HG03378 (cell line): ENCODE results near the gene EVA1A.
A peak's percentile ranks its signal among the peaks of the same experiment; 100 is the strongest.

Experiments used
- ATAC-seq: cut with Tn5 transposase; IDR thresholded peaks from one replicate; pipeline ENCODE4 v1.9.1; 2021; ENCODE audit warnings: mild to moderate bottlenecking, moderate library complexity; ENCODE audit not compliant: unreplicated experiment

Gene EVA1A, protein sequence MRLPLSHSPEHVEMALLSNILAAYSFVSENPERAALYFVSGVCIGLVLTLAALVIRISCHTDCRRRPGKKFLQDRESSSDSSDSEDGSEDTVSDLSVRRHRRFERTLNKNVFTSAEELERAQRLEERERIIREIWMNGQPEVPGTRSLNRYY

DNA sequence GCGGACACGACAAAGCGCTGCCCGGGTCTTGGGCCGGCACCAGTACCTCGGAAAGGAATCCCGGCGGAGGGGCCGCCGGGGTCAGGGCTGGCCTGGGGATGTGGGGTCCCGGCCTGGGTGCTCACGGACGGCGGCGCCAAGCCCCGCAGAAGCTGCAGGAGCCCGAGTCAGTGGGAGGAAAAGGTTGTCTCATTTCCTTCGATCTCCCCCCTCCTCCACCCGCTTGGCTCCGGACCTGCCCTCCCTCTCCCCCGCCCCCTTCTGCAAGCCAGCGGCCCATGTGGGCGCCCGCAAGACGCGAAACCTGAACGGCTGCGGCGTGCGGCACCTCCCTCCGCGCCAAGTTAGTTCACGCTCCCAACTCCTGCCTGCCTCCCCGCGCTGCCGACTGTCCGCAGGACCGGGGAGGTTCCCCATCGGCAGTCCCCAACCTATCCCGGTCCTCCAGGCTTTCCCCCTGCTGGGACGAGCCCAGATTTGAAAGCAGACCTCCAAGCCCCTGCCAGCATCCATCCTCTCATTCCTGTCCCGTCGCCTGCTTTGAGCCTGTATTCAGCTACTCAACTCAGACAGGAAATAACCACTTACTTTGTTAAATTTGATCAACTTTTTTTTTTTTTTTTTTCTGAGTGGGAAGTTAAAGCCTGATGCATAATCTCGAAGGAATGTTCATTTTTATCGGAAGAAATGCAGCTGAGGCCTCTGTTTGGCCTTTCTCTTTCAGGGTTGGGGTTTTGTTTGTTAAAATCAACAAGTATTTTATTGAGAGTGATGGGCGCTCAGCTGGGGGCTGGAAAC is at the start of gene EVA1A:
Gene EVA1A, minus strand, starts transcription at position 172 of the 798 bp plus-strand sequence. CDS start 42,799 bp downstream, outside the sequence.
- ATAC-seq, result no peak

DNA sequence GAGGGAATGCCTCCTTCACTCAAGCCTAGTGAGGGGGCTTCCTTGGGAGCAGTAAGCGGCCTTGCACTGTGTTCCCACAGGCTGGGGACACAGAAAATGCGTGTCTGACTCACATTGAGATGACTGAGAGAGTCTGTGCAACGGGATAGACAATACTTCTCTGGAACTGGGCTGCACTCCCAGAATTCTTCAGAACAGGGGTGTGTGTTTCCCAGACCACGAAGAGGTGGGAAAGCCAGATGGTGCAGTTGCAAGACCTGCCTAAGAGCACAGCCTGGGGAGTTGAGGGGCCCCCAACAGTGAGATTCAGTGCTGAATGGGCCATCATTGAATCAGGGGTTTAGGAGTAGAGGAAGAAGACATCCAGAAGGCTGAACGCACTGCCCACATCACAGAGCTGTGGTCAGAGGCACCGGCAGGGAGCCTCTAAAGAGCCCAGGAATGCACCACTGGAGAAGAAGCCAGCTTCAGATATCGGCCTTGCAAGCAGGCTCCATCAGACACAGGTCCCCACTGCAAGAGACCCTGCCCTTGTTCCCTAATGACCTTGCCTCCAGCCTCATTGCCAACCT is 49.3 kb upstream of the EVA1A start:
- ATAC-seq, result no peak

DNA sequence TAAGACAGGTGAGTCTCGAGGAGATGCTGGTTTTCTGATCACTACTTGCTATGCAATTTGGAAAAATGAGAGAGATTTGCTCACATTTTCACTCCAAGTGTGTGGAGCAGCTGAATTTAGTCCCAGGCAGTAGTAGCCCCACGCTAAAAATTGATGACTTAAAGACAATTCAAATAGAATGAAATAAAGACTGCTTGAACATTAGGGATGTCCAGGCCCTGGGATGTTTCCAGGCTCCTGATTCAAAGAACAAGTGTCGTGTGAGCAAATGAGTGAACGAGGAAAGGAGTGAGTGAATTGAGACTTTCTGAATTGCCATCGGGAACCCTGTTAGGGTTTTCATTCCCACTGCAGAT is 48.6 kb upstream of the EVA1A start:
- ATAC-seq, result no peak

DNA sequence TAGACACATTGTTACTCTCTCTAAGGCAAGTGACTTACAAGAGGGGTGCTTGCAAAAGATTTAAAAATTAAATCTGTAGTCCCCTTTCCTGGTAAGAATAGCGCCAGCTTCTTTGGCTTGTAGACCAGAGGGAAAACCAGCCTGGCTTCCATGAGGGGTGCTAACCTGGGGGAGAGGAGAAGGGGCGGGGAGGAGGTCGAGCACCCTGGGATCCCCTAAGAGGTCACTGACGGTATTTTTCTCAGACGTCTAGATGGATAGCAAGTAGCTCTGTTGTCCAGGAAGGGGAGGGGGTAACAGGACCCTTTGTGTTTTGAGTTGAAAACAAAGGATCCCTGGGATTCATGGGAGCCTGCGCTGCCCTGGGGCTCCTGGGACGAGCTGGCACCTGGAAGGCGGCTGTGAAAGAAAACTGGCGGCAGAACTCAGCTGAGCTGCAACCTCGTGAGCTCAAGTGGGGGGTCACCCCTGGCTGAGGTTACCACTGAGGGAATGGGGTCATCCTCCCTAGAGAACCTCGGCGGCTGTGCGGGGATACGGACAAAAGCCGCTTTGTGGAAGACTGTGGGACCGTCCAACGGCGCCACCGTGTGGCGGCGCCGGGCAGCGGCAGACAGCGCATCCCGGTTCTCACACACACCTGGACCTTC is 48.1 kb upstream of the EVA1A start:
- peak; percentile 69 for ATAC-seq

DNA sequence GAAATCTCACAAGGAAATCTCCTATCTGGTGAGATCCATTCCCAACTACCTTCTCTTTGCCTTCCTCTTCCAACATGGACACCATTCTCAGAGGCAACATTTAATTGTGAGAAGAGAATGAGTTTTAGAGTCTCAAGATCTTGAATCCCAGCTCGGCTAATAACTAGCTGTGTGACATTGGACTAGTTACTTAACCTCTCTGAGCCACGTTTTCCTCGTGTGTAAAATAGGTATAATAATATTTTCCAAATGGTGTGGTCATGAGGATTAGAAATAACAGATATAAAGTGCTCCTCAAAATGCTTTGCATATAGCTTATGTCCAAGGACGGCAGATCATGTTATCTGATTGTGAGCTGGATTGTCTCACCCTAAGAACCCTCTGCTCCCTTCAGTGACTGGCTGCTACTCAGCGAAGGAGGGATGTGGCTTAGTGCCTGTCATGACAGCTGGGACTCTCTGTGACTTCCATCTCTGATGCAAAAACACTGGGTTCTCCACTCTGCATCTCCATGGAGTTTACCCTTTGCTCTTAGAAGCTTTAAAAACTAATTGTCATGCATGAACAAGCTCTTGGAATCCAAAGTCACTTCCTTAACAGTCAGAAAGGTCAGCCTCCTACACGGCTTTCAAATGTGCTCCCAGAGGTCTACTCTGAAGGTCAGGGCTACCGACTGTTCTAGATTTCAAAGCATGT is 47.4 kb upstream of the EVA1A start:
- ATAC-seq, result no peak

DNA sequence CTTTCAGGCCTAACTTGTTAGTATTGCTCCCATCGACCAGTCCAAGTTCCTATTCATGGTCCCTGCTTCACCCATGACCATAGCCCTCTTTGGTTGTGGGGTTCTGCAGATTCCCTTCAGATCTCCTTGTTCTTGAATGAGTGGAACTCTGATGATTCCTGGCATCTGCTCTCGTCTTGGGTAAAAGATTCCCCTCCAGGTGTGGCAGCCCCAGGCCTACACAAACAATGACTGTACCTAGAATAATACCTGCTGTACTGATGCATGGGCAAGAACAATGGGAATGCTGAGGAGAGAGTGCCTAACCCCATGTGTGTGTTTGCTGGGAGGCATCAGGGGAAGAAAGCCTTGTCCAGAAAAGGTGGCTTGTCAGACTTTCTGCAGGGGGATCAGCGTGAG is 46.7 kb upstream of the EVA1A start:
- ATAC-seq, result no peak

DNA sequence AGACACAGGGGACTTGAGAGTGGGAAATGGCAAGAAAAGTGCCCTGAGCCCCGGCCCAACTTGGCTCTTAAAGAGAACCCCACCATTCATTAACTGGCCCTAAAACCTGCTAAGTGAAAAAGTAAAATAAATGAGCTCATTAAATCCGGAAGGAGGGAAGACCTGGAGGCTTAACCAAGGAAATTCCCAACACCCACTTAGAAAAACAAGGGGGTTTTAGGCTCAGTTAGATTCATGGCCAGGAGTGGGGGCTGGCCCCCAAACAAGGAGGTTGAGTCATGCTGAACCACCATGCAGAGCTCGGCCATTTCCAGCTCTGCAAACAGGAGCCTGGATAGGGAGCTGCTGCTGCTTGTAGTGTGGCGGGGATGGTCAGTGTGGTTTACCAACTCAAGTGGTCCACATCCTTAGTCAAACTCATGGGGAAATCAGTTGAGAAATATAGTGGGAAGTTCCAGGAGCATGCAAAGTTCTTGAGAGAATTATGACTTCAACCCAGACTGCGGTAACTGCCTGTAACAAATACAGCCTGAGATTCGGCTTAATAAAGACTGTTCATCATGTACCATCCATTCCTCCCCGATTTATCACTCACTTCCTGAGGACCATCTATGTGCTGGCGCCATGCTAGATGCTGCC is 46.1 kb upstream of the EVA1A start:
- no peak for ATAC-seq

DNA sequence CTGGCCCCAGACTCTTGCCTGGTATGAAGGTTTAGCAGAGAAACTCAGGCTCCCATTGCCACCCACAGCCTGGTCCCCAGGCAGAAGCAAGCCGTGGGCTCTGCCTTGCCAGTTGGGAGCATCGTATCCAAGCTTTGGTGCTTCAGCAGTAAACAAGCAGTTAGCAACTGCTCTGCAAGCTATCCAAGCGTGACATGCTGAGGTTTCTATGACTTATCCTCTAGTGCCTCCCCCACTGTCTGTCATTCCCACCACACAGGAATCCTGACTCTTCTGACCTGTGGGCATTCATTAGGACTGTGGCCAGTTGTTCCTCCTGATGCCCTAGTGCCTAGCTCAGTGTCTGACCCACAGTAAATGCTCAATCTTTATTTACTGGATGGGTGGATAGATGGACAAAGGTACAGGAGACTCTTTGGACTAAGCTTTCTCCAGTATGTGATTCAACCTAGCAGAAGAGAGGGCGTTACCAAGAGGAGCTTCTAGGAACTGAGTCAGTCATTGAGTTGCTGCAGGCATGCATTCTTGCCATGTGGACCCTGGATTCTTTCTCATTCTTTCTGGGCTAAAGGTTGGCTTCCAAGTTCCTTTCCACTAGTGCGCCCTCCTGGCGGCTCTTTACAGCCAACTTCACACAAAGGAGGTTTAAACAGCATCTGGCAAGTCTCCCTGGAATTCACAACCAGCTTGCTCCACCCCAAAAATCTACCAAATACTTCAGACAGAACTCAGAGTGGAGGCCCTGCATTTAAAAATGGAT is 45.2 kb upstream of the EVA1A start:
- ATAC-seq, result no peak

DNA sequence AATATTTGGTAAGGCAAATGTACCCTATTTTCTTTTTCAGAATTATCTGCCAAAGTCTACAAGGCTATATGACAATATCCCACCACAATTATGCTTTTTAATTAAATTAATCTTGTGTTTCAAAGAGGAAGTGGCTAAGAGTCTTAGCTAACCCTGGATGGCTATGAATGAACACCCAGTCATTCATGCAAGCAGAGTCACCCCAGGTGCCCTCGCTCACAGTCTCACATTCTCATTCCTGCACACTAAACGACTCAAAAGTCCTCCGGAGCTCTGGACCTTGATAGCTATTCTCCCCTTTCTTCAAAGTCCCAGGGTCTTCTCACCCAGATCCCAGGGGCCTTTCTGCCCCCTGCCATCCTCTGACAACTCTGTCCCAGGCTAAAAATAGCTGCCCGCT is 43.7 kb upstream of the EVA1A start:
- ATAC-seq, result no peak

DNA sequence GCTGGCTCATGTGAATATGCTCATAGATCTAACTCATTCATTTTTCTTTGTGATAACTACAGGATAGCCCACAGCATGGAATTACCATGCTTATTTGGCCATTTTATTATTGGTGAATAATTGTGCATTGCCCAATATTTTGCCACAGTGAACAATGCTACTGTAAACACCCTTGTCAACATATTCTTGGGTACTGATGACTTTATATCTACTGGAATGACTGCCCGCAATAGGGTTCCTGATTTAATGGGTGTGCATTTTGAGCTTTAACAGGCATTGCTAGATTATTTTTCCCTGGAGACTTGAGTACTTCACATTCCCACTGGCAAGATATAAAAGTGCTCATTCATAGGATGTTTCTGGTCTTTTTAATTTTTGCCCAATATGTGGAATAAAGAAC is 42.7 kb upstream of the EVA1A start:
- ATAC-seq, result no peak

DNA sequence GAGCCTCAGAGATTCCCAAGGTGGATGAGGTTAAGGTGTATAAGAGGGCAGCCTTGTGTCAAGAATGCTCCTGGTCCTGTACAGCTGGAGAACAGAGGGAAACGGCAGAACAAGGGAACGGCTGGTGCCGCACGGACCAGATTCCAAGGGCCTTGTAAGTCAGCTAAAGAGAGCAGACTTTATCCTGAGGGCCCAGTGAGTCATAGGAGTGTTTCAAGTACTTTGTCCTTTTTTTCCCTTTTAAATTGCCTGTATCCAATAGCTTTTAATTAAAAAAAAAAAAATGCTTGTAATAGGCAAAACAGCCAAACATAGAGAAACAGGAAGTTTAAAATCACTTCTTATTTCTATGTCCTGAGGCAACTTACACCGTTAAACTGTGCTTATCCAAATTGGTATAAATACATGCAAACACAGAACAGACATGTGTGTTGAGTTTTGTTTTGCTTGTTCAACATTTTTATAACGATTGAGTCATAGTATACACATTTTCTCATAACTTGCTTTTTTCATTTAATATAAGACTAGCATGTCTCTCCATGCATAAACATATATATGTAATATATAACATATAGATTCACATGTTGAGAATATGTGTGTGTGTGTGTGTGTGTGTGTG is 42.1 kb upstream of the EVA1A start:
- ATAC-seq, result no peak

DNA sequence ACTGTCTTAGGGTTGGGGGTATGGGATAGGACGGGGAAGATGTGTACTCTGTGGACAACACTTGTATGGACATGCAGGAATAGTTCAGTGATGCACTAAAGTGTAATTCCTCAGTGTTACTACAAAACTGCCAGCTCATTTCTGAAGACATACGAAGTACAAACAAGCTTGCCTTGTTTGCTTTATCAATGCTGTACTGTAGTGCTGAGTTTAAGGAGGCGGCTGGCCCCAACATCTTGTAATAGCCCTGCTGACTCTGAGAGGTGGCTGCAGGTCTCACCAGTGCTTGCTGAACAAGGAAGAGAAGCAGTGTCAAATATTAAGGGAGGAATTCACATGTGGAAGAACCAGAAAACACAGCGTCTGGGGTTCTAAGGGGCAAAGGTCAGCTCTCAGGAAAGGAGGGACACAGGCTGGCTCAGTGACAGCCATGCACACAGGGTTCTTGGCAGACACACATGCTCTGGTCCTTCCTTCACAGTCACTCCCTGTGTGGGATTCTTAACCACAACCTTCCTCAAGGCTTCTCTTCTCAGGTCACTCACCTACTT is 39.8 kb upstream of the EVA1A start:
- no peak for ATAC-seq

DNA sequence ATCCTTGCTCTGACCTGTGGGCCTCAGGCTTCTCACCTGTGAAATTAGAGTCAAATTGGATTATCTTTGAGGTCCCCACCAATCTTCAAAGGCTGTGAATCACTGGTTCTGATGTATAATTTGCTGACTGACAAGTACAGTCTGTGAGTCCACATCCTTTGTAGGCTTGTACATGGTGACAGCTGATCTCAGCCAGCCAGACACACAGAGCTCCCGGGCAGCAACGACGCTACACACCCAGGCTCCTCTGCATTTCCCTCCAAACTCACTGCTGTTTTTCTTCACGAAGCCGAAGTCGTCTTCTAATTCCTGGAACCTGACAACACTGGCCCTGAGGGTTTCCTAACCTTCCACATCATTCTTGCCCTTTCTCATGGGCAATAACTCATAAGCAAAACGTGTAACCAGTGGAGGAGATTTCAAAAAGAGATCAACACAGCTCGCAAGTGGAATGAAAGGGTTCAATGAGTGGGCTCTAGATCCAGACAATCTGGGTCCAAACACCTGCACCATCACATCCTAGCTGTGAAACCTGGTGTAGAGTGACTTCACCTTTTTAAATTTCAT is 37.9 kb upstream of the EVA1A start:
- no peak for ATAC-seq

DNA sequence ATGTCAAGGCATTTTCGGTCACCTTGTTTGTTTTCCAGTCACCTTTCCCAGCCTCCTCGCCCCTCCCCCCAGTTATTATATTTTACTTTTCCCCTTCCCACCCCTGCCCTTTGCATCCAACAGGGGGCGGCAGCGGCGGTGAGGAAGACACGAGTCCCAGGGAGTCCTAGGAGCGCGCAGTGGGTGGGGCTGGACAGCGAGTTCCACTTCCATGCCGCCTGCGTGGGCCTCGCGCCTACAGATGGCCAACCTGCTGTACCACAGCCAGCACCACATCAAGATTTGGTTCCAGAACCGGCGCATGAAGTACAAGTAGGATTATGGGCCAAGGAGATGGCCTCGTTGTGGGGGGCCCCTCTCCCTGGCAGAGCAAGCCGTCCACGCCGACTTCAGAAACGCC is 37.2 kb upstream of the EVA1A start:
- no peak for ATAC-seq

DNA sequence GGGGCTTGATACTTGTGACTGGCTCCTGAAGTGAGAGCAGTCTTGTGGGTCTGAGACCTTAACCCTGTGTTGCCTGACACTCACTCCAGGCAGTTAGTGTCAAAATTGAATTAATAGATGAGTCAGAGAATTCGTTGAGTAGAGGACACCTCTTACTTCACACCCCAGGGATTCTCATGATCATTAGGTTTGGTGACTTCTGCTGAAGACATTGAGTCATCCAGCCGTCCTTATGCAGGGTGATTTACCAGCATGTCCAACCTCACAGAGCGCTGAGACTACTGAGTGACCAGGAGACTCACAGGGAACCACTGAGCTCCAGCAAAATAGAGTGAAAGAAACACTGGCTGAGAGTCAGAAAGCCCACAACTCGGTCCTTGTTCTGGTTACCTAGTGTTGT is 36.0 kb upstream of the EVA1A start:
- no peak for ATAC-seq

DNA sequence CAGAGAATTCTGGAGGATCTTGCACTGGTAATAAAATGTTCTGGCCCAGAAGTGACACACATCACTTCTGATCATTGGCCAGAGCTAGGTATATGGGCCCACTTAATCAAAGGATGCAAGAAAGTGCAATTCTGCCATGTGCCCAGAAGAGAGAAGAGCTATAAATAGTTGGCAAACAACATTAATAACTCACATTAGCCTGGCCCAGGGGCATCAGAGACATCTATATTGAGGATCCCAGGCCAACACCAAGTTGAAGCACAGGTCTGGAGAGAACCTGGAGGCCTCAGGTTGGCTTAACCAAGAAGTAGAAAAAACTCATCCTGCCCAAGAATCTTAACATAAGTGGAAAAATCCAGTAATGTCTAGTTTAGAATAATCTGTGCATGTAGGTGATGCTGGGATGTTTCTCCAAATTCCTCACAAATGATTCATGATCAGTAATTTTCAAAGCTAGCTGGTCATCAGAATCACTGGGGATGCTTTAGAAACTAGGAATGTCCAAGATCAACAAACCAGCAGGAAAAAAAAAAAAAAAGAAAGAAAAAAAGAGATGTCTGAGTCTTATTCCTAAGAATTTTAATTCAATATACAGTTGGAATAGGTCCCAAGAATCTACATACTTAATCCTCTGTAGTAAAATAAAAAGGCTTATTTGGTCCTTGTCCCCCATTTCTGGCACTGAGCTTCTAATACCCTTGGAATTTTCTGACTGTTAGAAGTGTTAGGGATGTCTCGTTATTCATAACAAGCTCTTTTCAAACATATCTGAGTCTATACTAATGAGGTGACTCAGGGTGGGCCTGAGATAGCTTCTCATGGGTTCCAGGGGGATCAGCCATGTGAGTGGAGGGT is 35.0 kb upstream of the EVA1A start:
- no peak for ATAC-seq

DNA sequence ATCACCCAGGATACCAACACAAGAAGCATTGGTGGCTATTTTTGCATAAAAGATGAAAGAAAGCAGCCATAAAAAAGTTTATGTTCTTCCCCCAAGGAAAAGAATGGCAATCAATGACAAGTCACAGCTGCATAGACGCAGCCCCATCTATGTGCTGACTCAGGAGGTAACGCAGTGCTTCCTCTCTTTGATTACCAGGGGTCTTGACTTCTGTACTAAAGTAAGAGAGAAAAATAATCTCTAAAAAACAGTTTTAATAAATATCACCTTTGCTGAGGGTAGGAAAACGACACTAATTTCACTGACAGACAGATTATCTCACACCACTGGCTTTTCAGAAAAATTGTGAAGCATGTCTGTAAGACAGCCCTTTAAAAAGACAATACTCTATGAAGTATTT is 33.9 kb upstream of the EVA1A start:
- no peak for ATAC-seq

DNA sequence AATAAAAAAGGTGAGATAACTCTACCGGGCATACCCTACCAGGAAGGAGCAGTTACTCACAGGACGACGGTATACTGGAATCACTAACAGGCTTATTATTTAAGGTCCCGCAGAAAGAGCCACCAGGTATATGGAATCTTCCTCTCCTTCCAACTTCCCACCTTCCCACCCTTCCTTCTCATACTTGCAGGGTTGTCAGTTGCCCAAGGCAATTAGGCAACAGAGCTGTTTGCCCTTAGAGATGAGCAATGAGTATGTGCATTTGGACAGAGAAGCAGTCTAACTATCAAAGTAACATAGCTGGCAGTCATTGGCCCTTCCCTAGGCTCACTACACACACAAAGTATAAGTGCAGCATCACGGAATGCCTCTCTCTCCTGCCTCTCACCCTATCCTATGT is 32.1 kb upstream of the EVA1A start:
- no peak for ATAC-seq
